Fibroblast of lung (primary cell): ENCODE data around the gene BBS9.

ENCODE experiments used
- EZH2 ChIP-seq: IDR thresholded peaks from 2 replicates; pipeline ENCODE4 v1.5.1; 2012; ENCODE audit warnings: low read length, control low read depth, mild to moderate bottlenecking; ENCODE audit errors: missing control alignments
- TF ChIP-seq, protein P1 (sequence below), 2 donors: IDR thresholded peaks in 1 of 2; conservative IDR thresholded peaks in 1 of 2; 1 replicate in 1 of 2; 2 replicates in 1 of 2; pipeline ENCODE4 v1.5.1; 2011 to 2012; ENCODE audit warnings: low read length in 2 of 2, control low read depth in 1 of 2, inconsistent platforms in 1 of 2, low read depth in 1 of 2, mild to moderate bottlenecking in 1 of 2

DNA sequence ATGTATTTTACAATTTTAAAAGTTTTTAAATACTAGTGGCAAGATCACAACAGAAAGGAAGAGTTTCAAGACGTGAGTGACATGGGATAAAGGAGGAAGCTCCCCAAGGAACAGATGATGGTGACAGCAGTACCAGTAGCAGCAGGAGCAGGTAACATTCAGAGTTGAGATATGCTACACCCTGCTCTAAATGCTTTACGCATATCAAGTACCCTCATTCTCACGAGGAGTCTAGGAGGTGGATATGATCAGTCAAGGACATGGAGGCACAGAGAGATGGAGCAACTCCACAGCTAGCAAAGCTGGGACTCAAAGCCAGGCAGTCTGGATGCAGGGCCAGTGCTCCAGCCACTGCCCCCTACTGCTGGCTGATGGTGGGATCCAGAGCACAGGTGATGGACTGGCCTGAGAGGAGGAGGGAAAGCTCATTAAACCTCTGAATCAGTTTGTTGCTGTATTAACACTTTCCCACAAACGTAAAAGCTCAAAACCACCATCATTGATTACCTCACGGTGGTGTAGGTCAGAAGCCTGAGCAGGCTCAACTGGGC is 37.6 kb upstream of the BBS9 start:
- TF ChIP-seq, protein P1, sequence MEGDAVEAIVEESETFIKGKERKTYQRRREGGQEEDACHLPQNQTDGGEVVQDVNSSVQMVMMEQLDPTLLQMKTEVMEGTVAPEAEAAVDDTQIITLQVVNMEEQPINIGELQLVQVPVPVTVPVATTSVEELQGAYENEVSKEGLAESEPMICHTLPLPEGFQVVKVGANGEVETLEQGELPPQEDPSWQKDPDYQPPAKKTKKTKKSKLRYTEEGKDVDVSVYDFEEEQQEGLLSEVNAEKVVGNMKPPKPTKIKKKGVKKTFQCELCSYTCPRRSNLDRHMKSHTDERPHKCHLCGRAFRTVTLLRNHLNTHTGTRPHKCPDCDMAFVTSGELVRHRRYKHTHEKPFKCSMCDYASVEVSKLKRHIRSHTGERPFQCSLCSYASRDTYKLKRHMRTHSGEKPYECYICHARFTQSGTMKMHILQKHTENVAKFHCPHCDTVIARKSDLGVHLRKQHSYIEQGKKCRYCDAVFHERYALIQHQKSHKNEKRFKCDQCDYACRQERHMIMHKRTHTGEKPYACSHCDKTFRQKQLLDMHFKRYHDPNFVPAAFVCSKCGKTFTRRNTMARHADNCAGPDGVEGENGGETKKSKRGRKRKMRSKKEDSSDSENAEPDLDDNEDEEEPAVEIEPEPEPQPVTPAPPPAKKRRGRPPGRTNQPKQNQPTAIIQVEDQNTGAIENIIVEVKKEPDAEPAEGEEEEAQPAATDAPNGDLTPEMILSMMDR (conservative IDR thresholded peaks at IDR 0.05 in 1 of 2, IDR thresholded peaks at IDR 0.05 in 1 of 2; ENCODE audit: low read depth in 1 of 2, low read length in 2 of 2) = no peak
- no peak for TF ChIP-seq EZH2
